ENCODE results near the gene PPP1R36. TPM values are rescaled to one million over a fixed set of nuclear protein-coding genes. Genes with fewer than 3 reads are reported as not detected.
"Not testable (repeated sequence)": the region's sequence is repeated elsewhere in the genome, so short reads cannot be mapped to it uniquely, and the experiment has no call there.

Gene PPP1R36
- total RNA-seq, 1 donor from 2014 or later, result 2.4 TPM

- H3K27me3 Mint-ChIP-seq (ENCODE audit: unreplicated experiment), result peaks cover 2% of the 10 kb centered on the region
- H3K27ac Mint-ChIP-seq (ENCODE audit: unreplicated experiment), result no peak overlapping the region
- H3K9me3 Mint-ChIP-seq (ENCODE audit: unreplicated experiment), result no peaks in the 10 kb centered on the region
- no peaks in the 10 kb centered on the region for H3K36me3 Mint-ChIP-seq (ENCODE audit: unreplicated experiment)
- H3K4me3 Mint-ChIP-seq (ENCODE audit: unreplicated experiment), result no peak overlapping the region
- no peak for TF ChIP-seq CTCF (IDR thresholded peaks at IDR 0.05; ENCODE audit: partially characterized antibody, unreplicated experiment)
- no peak for DNase-seq
- H3K4me1 Mint-ChIP-seq (ENCODE audit: low read depth, unreplicated experiment), result peaks cover 3% of the 10 kb centered on the region
Observed at GRCh38 chr14:64620910-64621309, 71.1 kb downstream of the PPP1R36 start.

GRCh38 chr14:64623554-64624165, 73.9 kb downstream of the PPP1R36 start:
- no peaks in the 10 kb centered on the region for H3K4me1 Mint-ChIP-seq (ENCODE audit: low read depth, unreplicated experiment)
- no peak for DNase-seq
- no peaks in the 10 kb centered on the region for H3K36me3 Mint-ChIP-seq (ENCODE audit: unreplicated experiment)

GRCh38 chr14:64625386-64626232, 75.8 kb downstream of the PPP1R36 start:
- Mint-ChIP-seq H3K36me3 (ENCODE audit: unreplicated experiment) (no peaks in the 10 kb centered on the region), H3K9me3 (ENCODE audit: unreplicated experiment) (no peaks in the 10 kb centered on the region), H3K4me1 (ENCODE audit: low read depth, unreplicated experiment) (no peaks in the 10 kb centered on the region), H3K27me3 (ENCODE audit: unreplicated experiment) (no peaks in the 10 kb centered on the region), H3K27ac (ENCODE audit: unreplicated experiment) (no peak overlapping the region), H3K4me3 (ENCODE audit: unreplicated experiment) (no peak overlapping the region)
- TF ChIP-seq CTCF (IDR thresholded peaks at IDR 0.05; ENCODE audit: partially characterized antibody, unreplicated experiment), result no peak
- DNase-seq, result no peak

More at GRCh38 chr14:64623554-64624165, 73.9 kb downstream of the PPP1R36 start:
- Mint-ChIP-seq H3K27ac (ENCODE audit: unreplicated experiment) (no peak overlapping the region), H3K4me3 (ENCODE audit: unreplicated experiment) (no peak overlapping the region), H3K9me3 (ENCODE audit: unreplicated experiment) (no peaks in the 10 kb centered on the region), H3K27me3 (ENCODE audit: unreplicated experiment) (peaks cover 2% of the 10 kb centered on the region)
- no peak for TF ChIP-seq CTCF (IDR thresholded peaks at IDR 0.05; ENCODE audit: partially characterized antibody, unreplicated experiment)

GRCh38 chr14:64628940-64629408, 79.2 kb downstream of the PPP1R36 start:
- TF ChIP-seq CTCF (IDR thresholded peaks at IDR 0.05; ENCODE audit: partially characterized antibody, unreplicated experiment), result no peak
- H3K36me3 Mint-ChIP-seq (ENCODE audit: unreplicated experiment), result no peaks in the 10 kb centered on the region
- no peak for DNase-seq
- H3K4me1 Mint-ChIP-seq (ENCODE audit: low read depth, unreplicated experiment), result peaks cover 2% of the 10 kb centered on the region
- peaks cover 5% of the 10 kb centered on the region for H3K9me3 Mint-ChIP-seq (ENCODE audit: unreplicated experiment)
- no peak overlapping the region for H3K27ac Mint-ChIP-seq (ENCODE audit: unreplicated experiment)
- H3K4me3 Mint-ChIP-seq (ENCODE audit: unreplicated experiment), result no peak overlapping the region
- no peaks in the 10 kb centered on the region for H3K27me3 Mint-ChIP-seq (ENCODE audit: unreplicated experiment)

- no peak for DNase-seq
- Mint-ChIP-seq H3K4me1 (ENCODE audit: low read depth, unreplicated experiment) (peaks cover 6% of the 10 kb centered on the region), H3K9me3 (ENCODE audit: unreplicated experiment) (peaks cover 5% of the 10 kb centered on the region), H3K4me3 (ENCODE audit: unreplicated experiment) (no peak overlapping the region), H3K27ac (ENCODE audit: unreplicated experiment) (no peak overlapping the region), H3K27me3 (ENCODE audit: unreplicated experiment) (peaks cover under 1% of the 10 kb centered on the region), H3K36me3 (ENCODE audit: unreplicated experiment) (no peaks in the 10 kb centered on the region)
- TF ChIP-seq CTCF (IDR thresholded peaks at IDR 0.05; ENCODE audit: partially characterized antibody, unreplicated experiment), result no peak
Observed at GRCh38 chr14:64630778-64631177, 81.0 kb downstream of the PPP1R36 start.

- H3K4me3 Mint-ChIP-seq (ENCODE audit: unreplicated experiment); H3K27me3 Mint-ChIP-seq (ENCODE audit: unreplicated experiment); H3K4me1 Mint-ChIP-seq (ENCODE audit: low read depth, unreplicated experiment); DNase-seq; H3K27ac Mint-ChIP-seq (ENCODE audit: unreplicated experiment); H3K36me3 Mint-ChIP-seq (ENCODE audit: unreplicated experiment); H3K9me3 Mint-ChIP-seq (ENCODE audit: unreplicated experiment): not testable (repeated sequence)
Observed at GRCh38 chr14:64631222-64631621, 81.5 kb downstream of the PPP1R36 start.
